HAP-1 (cell line): ENCODE data around the gene DAB1.
"Not testable (repeated sequence)": the region's sequence is repeated elsewhere in the genome, so short reads cannot be mapped to it uniquely, and the experiment has no call there.

Experiments
- DNase-seq, 2 experiments: peaks; one replicate each; pipeline ENCODE4 v3.0.0-alpha.2; 2016 to 2020; ENCODE audit warnings: low spot score in 2 of 2
- H3K27me3 ChIP-seq: fragments of 250-450 bp; sonication (Bioruptor Pico); 2 replicates; pipeline ENCODE4 v1.5.1; 2020; ENCODE audit warnings: low read depth, mild to moderate bottlenecking, moderate library complexity
- H3K36me3 ChIP-seq: fragments of 250-450 bp; sonication (Bioruptor Pico); replicated peaks from 2 replicates; pipeline ENCODE4 v1.5.1; 2020; ENCODE audit warnings: mild to moderate bottlenecking
- H3K4me1 ChIP-seq: fragments of 250-450 bp; sonication (Bioruptor Pico); 2 replicates; pipeline ENCODE4 v1.5.1; 2020; ENCODE audit warnings: mild to moderate bottlenecking
- H3K4me3 ChIP-seq: fragments of 250-450 bp; sonication (Bioruptor Pico); 2 replicates; pipeline ENCODE4 v1.5.1; 2020; ENCODE audit warnings: mild to moderate bottlenecking, moderate library complexity
- H3K9me3 ChIP-seq: fragments of 250-450 bp; sonication (Bioruptor Pico); 2 replicates; pipeline ENCODE4 v1.5.1; 2020; ENCODE audit warnings: mild to moderate bottlenecking, moderate library complexity
- in situ Hi-C: fragments of 300-500 bp; cut with MboI; formaldehyde crosslinking; loops from 3 replicates; pipeline ENCODE4 v1.14.3; 2020; ENCODE audit warnings: low sequenced_read_pairs, inconsistent platforms, mixed read lengths

DAB1 gene

GRCh38 chr1:57363165-57363564, 60.7 kb downstream of the DAB1 start:
- Histone ChIP-seq H3K4me1 (no peaks in the 10 kb centered on the region), H3K27me3 (no peaks in the 10 kb centered on the region), H3K36me3 (no peaks in the 10 kb centered on the region), H3K9me3 (no peaks in the 10 kb centered on the region), H3K4me3 (no peak overlapping the region)
- in situ Hi-C loops = no loop called here
- DNase-seq = no peak

GRCh38 chr1:57362480-57362879, 61.4 kb downstream of the DAB1 start:
- Histone ChIP-seq H3K4me3 (no peak overlapping the region), H3K4me1 (no peaks in the 10 kb centered on the region), H3K9me3 (no peaks in the 10 kb centered on the region), H3K36me3 (no peaks in the 10 kb centered on the region), H3K27me3 (no peaks in the 10 kb centered on the region)
- in situ Hi-C loops = no loop called here
- DNase-seq = no peak

GRCh38 chr1:57361516-57361915, 62.3 kb downstream of the DAB1 start:
- Histone ChIP-seq H3K4me3 (no peak overlapping the region), H3K9me3 (no peaks in the 10 kb centered on the region), H3K4me1 (no peaks in the 10 kb centered on the region), H3K36me3 (no peaks in the 10 kb centered on the region), H3K27me3 (no peaks in the 10 kb centered on the region)
- in situ Hi-C loops = no loop called here
- no peak for DNase-seq

- no peaks in the 10 kb centered on the region for H3K27me3 ChIP-seq
- no peaks in the 10 kb centered on the region for H3K4me1 ChIP-seq
- H3K9me3 ChIP-seq = no peaks in the 10 kb centered on the region
- in situ Hi-C loops = no loop called here
- no peak for DNase-seq
- H3K36me3 ChIP-seq = no peaks in the 10 kb centered on the region
- H3K4me3 ChIP-seq = no peak overlapping the region
These were observed 62.9 kb downstream of the DAB1 start for GRCh38 chr1:57360846-57361407.

GRCh38 chr1:57357462-57357861, 66.4 kb downstream of the DAB1 start:
- in situ Hi-C loops = no loop called here
- Histone ChIP-seq H3K4me1 (no peaks in the 10 kb centered on the region), H3K4me3 (no peak overlapping the region), H3K36me3 (no peaks in the 10 kb centered on the region), H3K27me3 (no peaks in the 10 kb centered on the region), H3K9me3 (no peaks in the 10 kb centered on the region)
- DNase-seq = no peak

- Histone ChIP-seq H3K9me3 (no peaks in the 10 kb centered on the region), H3K4me3 (no peak overlapping the region), H3K36me3 (no peaks in the 10 kb centered on the region), H3K4me1 (no peaks in the 10 kb centered on the region), H3K27me3 (no peaks in the 10 kb centered on the region)
- in situ Hi-C loops = no loop called here
- no peak for DNase-seq
These were observed 70.2 kb downstream of the DAB1 start for GRCh38 chr1:57353654-57354053.

- Histone ChIP-seq H3K4me1 (no peaks in the 10 kb centered on the region), H3K9me3 (no peaks in the 10 kb centered on the region), H3K27me3 (no peaks in the 10 kb centered on the region), H3K36me3 (no peaks in the 10 kb centered on the region), H3K4me3 (no peak overlapping the region)
- no peak for DNase-seq
- in situ Hi-C loops = no loop called here
These were observed 73.2 kb downstream of the DAB1 start for GRCh38 chr1:57350610-57351009.

- in situ Hi-C loops = no loop called here
- Histone ChIP-seq H3K27me3 (no peaks in the 10 kb centered on the region), H3K4me1 (no peaks in the 10 kb centered on the region), H3K36me3 (no peaks in the 10 kb centered on the region), H3K9me3 (no peaks in the 10 kb centered on the region), H3K4me3 (no peak overlapping the region)
- no peak for DNase-seq
These were observed 74.9 kb downstream of the DAB1 start for GRCh38 chr1:57348921-57349320.

GRCh38 chr1:57345916-57346315, 77.9 kb downstream of the DAB1 start:
- in situ Hi-C loops = no loop called here
- no peak for DNase-seq
- H3K27me3 ChIP-seq = no peaks in the 10 kb centered on the region
- no peaks in the 10 kb centered on the region for H3K9me3 ChIP-seq
- H3K4me1 ChIP-seq = no peaks in the 10 kb centered on the region
- H3K36me3 ChIP-seq = no peaks in the 10 kb centered on the region
- no peak overlapping the region for H3K4me3 ChIP-seq

GRCh38 chr1:57344265-57344664, 79.6 kb downstream of the DAB1 start:
- in situ Hi-C loops = no loop called here
- Histone ChIP-seq H3K4me3 (no peak overlapping the region), H3K27me3 (no peaks in the 10 kb centered on the region)

GRCh38 chr1:57343298-57343915, 80.5 kb downstream of the DAB1 start:
- not testable (repeated sequence) for H3K27me3 ChIP-seq, DNase-seq

More at GRCh38 chr1:57344265-57344664, 79.6 kb downstream of the DAB1 start:
- H3K9me3 ChIP-seq = no peaks in the 10 kb centered on the region
- H3K36me3 ChIP-seq = no peaks in the 10 kb centered on the region
- no peaks in the 10 kb centered on the region for H3K4me1 ChIP-seq
- no peak for DNase-seq

DNA sequence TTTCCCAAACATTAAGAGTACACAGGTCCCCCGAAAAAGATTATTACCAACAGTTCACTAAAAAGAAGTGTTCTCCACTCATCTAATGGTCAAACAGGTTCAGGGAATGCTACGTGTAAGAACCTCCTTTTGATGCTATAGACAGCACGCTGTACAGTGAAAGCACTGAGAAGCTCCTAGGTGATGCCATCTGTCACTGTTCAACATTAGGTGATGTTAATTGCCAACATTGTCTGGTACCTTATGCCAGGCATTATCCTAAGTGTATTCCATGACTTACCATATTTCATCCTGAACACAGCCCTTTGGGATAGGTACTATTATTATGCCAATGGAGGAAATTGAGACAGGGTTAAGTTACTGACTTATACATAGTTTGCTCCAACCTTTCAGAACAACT, 82.1 kb downstream of the DAB1 start:
- Histone ChIP-seq H3K9me3 (no peaks in the 10 kb centered on the region), H3K4me1 (no peaks in the 10 kb centered on the region), H3K36me3 (no peaks in the 10 kb centered on the region), H3K4me3 (no peak overlapping the region), H3K27me3 (no peaks in the 10 kb centered on the region)
- DNase-seq = no peak
- in situ Hi-C loops = no loop called here

More at GRCh38 chr1:57343298-57343915, 80.5 kb downstream of the DAB1 start:
- H3K4me1 ChIP-seq, in situ Hi-C loops, H3K4me3 ChIP-seq, H3K36me3 ChIP-seq, H3K9me3 ChIP-seq: not testable (repeated sequence)

- in situ Hi-C loops = no loop called here
- Histone ChIP-seq H3K27me3 (no peaks in the 10 kb centered on the region), H3K4me3 (no peak overlapping the region), H3K4me1 (no peaks in the 10 kb centered on the region), H3K9me3 (no peaks in the 10 kb centered on the region), H3K36me3 (no peaks in the 10 kb centered on the region)
- DNase-seq = no peak
These were observed 83.4 kb downstream of the DAB1 start for GRCh38 chr1:57340334-57341070.

GRCh38 chr1:57337623-57338022, 86.2 kb downstream of the DAB1 start:
- Histone ChIP-seq H3K4me1 (no peaks in the 10 kb centered on the region), H3K4me3 (no peak overlapping the region), H3K9me3 (no peaks in the 10 kb centered on the region), H3K36me3 (no peaks in the 10 kb centered on the region), H3K27me3 (no peaks in the 10 kb centered on the region)
- in situ Hi-C loops = no loop called here
- DNase-seq = no peak
